GM21737 (cell line): Measurements from ENCODE around the gene EGFL7.

Experiments used
- ATAC-seq: cut with Tn5 transposase; IDR thresholded peaks from one replicate; pipeline ENCODE4 v1.9.1; 2021; ENCODE audit warnings: mild to moderate bottlenecking, moderate library complexity; ENCODE audit not compliant: unreplicated experiment

Gene EGFL7

DNA sequence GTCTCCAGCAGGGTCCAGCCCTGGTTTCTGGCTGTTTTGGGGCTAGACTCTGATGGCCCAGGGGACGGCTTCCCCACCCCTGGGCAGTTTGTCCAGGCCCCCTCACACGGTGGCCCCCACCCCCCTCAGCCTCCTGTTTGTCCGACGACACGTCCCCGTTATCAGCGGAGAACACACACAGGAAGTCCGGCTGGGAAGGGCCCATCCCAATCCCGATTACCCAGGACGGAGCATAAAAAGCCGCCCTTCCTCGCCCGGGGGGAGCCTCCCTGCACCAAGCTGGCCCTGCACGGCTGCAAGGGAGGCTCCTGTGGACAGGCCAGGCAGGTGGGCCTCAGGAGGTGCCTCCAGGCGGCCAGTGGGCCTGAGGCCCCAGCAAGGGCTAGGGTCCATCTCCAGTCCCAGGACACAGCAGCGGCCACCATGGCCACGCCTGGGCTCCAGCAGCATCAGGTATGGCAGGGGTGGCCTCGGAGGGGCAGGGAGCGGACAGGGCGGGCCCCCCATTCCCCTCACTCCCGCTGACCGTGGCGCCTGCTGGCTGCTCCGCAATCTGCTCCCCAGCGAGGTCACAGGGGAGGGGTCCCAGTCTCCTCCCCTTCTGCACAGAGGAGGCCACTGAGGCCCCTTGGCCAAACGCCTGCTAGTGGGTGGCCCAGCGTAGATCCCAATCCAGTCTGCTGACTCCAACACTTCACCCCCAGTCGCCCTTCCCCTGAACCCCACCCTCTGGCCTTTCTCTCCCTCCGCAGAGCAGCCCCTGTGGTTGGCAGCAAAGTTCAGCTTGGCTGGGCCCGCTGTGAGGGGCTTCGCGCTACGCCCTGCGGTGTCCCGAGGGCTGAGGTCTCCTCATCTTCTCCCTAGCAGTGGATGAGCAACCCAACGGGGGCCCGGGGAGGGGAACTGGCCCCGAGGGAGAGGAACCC is at the start of gene EGFL7:
Gene EGFL7 (plus strand): TSS at position 261 of the 926 bp plus-strand sequence. CDS start 5,367 bp downstream, outside the sequence.
- ATAC-seq = no peak

DNA sequence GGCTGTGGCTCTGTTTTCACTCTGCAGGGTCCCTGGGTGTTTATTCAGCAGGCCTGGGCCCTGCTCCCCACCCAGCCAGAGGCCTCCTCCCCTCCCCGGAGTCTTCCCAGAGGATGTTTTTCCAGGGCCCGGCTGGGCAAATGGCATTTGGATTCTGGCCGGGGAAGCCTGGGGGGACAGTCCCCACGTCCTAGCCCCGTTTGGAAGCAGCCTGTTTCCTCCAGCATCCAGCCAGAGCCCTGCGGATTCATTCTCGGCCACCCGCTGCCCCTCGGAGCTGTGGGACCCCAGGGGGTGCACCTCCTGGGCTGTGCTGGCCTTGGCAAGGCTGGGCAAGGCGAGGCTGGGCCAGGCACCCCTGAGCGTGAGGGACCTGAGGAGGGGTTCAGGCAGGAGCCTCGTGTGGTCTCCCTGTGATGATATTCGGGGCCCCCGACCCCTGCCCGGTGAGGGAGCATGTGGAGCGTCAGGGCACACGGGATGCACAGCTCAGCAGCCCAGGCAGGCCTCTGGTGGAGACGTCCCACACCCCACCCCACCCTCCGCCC is 48.8 kb upstream of the EGFL7 start:
- no peak for ATAC-seq

DNA sequence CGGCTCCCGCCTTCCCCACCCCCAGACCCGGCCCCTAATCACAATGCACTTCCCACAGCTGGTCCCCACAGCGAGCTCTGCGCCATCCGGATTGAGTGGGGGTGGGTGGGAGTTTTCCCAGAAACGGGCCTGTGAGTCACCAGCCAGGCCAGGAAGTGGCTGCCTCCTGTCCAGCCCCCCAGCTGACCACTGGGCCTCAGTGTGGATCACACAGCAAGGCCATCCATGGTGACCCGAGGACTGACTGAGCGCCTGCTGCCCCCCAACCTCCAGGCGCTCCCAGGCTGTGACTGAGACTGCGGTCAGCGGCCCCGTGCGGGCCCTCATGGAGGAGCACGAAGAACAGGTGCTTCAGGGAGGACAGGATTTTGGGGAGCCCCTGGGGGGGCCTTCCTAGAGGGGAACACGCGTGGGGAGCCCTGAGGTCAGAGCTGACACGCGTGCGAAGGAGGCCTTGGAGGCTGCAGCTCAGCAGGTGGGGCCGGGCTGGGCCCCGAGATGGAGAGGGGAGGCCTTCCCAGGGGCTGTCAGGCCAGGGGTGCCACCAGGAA is 48.3 kb upstream of the EGFL7 start:
- no peak for ATAC-seq

DNA sequence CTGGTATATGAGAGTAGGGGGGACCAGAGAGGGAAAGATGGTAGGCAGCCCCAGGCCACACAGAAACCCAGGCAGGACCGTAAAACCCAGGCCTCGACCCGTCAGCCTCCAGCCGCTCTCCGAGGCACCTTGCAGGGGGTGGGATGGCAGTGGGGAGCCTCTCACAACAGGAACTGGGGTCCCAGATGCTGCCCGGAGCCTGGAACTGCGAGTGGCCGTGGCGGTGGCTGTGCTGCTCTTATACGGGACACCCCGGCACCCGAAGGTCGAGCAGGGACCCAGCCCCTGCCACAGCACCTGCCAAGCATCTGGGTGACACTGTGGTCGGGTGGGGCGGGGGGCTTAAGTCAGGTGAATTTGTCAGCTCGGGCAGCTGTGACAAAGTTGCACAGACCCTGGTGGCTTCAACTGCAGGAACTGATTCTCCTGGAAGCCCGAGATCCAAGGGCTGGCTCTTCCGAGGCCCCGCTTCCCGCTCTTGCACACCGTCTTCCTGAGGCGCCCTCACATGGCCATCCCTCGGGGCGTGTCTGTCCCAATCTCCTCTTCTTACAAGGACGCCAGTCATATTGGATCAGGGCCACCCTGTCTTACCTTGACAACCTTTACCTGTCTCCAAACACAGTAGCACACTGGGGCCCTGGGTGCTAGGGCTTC is 47.6 kb upstream of the EGFL7 start:
- no peak for ATAC-seq

DNA sequence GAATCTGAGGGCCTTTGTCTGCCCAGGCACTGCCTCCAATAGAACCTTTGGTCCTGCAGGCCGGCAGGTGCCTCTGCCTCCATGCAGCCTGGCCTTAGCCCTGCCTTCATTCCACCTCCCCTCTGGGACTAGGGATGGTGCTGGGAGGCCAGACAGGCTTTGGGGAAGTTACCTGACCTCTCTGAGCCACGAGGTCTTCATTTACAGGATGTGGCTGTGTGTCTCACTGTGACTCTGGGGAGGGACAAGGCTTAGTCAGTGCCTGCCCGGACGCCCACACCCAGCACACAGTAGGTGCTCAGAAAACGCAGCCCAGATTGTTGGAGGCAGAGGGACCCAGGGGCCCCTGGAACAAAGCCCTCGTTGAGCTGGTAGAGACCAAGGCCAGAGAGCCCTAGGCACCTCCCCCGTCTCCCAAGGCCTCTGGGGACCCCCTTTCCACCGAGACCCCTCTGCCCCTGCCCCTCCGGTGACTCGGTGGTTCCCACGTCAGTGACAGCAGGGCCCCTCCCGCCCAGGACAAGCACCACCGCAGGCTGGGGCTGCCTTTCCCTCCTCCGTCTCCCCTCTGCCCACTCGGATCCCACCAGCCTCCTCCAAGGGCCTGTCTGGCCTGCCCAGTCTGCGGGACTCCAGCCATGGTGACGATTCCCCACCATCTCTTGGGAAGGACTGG is 46.9 kb upstream of the EGFL7 start:
- ATAC-seq = no peak

DNA sequence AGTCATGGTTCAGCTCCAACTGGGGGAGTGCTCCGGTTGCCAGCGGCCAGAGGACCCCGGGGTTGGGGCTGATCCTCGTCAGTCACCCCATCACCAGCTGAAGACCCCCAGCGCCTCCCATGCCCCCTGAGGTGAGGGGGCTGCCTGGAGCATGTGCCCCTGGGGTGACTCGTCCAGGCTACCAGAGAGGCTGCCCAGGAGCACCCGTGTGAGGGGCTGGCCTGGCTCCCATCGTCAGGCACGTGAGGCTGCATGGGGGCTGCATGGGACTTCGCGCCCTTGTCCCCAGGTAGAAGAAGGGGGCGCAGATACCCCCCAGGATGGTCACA is 46.4 kb upstream of the EGFL7 start:
- ATAC-seq = no peak

DNA sequence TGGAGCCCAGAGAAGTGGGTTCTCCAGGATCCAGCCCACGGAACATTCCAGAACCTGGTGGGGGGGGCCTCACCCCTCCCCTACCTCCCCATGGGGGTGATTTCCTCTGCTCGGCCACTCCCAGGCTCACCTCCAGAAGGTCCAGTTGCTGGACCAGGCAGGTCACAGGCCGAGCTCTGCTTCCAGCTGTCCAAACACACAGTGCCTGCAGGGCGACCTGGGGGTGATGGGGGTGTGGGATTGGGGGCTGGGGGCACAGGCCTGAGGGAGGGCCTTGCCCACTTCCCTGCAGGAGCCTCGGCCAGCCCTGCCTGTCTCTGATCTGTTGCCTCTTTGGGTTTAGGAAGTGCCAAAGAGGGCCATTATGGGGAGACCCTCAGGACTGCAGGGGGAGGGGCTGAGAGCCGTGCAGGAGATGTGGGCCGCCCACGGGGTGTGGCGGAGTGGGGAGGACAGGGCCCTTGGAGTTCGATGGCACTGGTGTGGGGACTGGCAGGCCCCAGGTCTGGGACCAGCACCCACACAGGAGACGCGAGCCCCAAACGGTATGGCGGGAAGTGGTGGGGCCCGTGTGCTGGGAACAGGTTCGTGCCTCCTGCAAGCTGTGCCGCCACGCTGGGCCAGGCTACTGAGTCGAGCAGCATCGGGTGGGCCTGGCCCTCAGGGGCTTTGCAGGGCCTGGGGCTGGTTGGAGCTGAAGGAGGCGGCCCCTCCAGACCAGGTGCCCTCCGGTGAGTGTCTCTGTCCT is 45.6 kb upstream of the EGFL7 start:
- ATAC-seq = no peak

DNA sequence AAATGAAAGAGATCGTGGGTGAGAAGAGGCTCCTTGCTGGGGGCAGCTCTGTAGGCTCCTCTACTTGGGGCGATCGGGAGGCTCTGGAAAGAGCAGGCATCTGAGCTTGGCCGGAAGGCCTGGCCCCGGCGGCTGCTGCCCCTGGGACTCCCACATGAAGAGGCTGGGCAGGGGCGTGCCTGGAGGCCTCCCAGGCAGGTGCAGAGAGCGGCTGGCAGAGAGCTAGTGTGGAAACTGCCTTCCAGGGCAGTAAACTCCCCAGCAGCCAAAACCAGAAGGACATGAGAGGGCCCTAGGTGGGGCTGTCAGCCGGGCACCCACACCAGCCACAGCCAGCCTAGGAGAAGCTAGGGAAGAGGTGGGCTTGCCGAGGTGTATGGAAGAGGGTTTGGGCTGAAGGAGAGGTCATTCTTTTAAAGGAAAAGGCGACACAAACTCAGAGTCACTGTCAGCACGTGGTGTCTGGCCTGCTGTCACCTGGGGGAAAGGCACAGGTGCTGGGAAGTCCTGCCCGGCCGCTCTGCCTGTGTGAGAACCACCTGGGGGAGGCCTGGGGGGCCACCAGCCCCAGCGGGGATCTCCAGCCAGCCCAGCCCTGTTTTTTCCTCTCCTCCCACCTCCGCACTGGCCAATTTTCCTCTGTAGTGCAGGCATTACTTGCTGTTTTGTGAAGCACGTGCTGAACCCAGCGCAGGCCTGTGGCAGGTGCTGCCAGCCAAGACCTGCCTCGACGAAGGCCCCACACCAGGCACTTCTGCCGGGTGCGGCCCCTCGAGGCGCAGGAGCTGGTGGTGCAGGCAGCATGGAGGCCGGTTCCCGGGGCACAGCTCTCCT is 44.8 kb upstream of the EGFL7 start:
- ATAC-seq = no peak

DNA sequence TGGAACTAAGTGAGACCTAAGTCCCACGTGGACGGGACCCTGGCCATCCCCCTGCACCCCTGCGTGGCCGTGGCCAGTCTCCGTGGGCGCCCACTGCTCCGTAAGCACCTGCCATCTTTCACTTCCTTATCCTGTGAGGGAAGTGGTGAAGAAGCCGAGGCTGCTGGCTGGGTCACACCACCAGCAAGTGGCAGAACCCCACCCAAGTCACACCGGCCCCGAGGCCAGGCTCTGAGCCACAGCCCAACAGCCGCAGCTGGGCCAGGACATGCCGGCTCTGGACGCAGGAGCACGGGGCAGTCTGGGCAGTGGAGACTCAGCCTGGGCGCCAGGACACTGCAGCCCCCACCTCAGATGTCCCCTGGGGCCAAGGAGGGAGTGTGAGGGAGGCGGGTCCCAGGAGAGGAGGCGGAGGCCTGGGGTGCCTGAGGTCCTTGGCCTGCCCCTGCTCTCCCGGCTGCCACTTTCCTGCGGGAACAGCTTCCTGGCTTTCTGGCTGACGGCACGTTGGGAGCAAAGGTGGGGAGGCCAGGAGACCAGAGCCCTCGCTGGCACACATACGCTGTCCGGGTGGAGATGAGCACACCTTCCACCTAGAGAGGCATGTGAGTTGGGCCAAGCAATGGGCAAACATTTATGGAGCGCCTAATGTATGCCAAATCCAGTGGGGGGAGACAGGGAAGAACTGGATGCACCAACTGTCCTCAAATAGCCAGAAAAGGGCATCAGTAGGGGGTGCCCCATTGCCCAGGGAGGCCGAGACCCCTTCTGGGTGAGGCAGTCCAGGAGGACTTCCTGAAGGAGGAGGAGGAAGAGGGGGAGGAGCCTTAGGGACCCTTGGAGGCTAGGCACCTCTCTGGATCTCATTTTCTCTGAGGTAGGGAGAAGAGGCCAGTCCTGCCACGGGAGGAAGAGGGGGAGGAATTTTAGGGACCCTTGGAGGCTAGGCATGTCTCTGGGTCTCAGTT is 43.9 kb upstream of the EGFL7 start:
- ATAC-seq = no peak

DNA sequence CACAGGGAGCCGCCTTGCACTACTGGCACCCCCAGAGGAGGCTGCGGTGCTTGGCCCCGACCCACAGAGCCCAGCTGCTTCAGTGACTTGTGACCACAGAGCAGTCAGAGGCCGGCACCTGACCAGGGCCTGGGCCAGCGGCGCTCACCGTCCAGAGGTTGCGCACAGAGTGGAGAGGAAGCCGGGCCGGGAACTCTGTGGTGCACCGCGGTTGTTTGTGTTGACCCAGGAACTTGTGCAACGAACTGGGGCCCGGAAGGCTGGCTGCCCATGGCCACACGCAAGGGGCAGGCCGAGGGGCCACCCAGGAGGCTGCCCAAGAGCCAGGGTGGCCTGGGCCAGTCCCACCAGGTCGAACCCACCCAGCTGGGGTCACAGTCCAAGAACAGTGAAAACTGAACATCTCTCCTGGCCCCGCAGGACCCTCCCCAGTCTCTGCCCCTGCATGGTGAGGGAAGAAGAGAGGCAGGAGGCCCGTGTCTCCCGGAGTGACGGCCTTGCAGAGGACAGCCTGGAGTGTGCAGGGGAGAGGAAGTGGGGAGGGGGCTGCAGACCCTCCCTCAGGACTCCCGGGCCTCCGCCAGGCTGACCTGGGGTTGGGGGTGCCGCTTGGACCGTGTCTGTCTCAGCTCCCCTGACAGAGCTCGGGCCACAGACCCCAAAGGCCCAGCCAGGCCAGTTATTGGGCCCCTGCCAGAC is 42.8 kb upstream of the EGFL7 start:
- no peak for ATAC-seq

DNA sequence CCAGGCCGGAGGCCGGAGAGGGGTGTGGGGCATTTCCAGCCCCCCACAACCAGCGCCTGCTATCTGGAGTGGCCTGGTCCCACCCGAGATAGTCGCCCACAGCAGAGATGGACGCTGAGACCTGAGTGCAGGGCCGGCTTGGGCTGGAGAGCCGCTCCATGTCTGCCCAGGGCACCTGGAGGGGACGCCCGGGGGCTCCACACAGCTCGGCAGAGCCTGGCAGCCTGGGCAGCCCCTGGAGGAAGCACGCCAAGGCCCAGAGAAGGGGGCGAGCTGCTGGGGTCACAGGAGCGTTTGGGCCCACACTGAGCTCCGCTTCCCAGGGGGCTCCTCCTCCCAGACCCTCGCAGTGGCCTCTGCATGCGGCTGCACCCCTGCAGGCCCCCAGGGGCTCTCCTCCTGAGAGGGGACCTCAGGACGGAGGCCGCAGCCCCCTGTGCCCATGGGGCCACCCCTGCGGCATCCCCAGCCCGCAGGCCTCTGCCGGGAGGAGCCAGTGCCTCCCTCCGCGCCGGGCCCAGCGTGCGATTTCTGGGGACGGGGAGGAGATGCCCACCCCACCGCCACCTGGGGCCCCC is 42.2 kb upstream of the EGFL7 start:
- ATAC-seq = no peak

DNA sequence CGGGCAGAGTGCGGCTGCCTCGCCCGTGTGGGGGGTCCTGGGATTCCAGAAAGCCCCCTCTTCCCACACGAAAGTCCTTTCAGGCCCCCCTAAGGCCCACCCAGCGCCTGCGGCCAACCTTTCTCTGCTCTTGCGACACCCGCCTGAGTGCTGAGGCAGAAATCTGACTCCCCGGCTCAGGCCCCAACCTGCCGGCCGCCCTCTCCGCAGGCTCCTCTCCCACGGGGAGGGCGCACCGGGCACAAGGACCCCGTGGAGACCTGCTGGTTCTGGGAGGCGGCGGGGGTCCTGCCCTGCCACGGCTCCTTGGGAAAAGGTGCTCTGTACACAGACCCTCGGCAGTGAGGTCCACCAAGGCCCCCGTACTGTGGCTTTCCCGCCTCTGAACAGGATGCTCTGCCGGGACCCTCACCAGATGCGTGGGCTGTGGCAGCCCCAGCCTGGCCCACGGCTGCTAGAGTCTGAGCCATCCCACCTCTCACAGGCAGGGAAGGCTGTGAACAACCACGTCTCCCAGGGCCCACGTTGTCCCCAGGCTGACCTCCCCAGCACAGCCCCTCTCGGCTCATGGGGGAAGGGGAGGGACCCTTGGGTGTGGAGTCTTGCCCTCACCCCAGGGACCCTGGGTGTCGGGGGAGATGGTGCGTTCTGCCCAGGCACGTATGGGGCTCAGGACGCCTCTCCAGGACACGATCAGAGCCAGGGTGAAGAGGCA is 41.5 kb upstream of the EGFL7 start:
- no peak for ATAC-seq

DNA sequence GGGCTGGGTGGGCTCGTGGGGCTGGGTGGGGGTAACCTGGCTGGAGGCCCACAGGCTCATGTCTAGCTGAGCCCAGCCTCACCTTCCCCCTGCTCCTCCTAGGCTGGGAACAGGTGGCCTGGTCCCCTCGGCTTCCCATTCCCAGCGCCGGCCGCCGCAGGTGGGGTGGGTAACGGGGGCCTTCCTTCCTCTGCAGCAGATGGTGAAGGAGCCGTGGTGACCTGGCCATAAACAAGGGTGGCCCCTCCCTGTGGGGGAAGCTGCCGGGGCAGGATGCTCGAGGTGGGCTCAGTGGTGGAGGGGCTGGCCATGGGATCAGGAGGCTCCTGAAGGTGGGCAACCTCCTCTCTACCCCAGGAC is 41.0 kb upstream of the EGFL7 start:
- ATAC-seq = no peak

DNA sequence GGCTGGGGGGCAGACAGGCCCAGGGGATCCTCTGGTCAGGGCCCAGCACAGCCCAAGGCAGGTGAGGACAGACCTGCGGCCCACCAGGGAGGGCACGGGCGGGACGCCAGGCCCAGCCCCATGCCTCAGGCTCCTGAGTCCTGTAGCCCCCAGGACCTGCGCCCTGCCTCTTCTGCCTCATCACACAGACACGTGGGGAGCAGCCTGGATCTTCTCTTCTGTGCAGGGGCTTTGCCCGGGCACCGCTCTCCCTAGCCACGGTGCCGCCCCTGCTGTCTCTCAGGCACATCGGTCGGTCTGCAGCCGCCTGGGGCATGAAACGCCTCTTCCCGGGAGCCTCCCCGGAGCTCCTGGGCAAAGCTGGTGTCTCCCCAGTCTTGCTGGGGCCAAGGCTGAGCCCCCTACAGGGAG is 40.2 kb upstream of the EGFL7 start:
- ATAC-seq = no peak

DNA sequence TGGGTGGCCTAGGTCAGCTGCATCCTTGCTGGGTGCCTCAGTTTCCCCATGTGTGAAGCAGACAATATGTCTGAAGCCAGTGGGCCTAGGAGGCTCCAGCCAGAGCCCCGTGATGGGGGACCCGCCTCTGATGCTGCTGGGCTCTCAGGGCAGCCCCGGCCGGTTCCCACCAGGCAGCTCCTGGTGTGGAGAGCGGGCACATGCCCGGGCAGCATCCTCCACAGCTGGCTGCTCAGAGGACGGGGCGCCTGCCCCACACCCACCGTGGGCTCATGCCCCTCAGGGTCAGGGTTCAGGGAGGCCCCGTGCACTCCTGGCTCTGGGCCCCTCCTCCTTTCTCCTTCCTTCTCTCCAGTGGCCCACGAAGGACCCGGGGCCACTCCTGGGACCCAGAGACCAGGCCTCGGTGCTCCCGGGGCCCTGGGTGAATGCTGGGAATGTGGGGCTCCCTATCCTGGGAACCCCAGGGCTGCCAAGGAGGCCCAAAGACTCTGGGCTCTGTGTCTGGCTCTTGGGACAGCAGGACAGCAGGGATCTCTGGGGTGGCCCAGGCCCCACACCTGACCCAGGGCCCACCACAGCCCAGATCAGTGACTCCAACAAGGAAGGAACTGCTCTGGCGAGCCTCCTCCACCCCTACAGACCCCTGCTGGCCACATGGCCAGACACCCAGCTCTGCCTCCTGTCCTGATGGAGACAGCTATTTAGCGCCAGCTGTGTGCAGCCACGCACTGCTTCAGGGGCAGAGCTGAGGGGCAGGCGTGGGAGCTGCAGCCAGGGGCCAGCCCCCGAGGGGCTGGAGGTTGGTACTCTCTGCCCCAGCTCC is 39.5 kb upstream of the EGFL7 start:
- ATAC-seq = no peak

DNA sequence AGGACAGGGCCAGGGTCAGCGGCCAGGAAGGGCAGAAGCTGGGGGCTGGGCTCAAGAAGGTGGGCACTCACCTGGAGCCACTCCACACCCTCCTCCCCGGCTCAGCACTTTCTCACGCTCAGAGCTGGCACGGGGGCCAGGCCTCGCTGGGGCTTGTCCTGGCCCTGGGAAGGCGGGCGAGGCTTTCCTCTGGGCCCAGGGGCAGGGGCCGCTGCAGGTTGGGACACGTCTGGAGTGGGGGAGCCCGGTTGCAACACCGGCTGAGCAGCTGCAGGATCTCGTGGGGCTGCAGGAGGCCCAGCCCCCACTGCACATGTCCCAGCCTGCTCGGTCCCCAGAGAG is 38.9 kb upstream of the EGFL7 start:
- ATAC-seq = no peak
